PC-3 (cell line): ENCODE measurements around the gene ASF1A.

Experiments
- CTCF ChIP-seq: fragments of 300-600 bp; sonication (generic); conservative IDR thresholded peaks from 2 replicates; pipeline ENCODE4 v1.5.1; 2017; ENCODE audit warnings: antibody characterized with exemption, low read depth, mild to moderate bottlenecking, low read length
- EZH2 ChIP-seq: fragments of 300-600 bp; sonication (generic); IDR thresholded peaks from one replicate; pipeline ENCODE4 v1.6.1; 2017; ENCODE audit warnings: antibody characterized with exemption, mild to moderate bottlenecking, low read length; ENCODE audit not compliant: unreplicated experiment
- EZH2phosphoT487 ChIP-seq: fragments of 300-600 bp; sonication (generic); IDR thresholded peaks from 2 replicates; pipeline ENCODE4 v1.6.1; 2018; ENCODE audit warnings: mild to moderate bottlenecking, antibody characterized with exemption, low read length, borderline replicate concordance

- TF ChIP-seq CTCF: no peak
- TF ChIP-seq EZH2: no peak
- TF ChIP-seq EZH2phosphoT487: no peak
Observed at GRCh38 chr6:118914598-118914997, 20.6 kb downstream of the ASF1A start.
